ENCODE measurements around the gene MAP1LC3B. TPM values are rescaled to one million over a fixed set of nuclear protein-coding genes. Genes with fewer than 3 reads are reported as not detected.

MAP1LC3B gene
- total and polyA plus RNA-seq, 2 of the 8 experiments (the other 6 are each of a cell fraction or from before 2014, with no cell fraction given), result 29.5 to 48.5 TPM

DNA sequence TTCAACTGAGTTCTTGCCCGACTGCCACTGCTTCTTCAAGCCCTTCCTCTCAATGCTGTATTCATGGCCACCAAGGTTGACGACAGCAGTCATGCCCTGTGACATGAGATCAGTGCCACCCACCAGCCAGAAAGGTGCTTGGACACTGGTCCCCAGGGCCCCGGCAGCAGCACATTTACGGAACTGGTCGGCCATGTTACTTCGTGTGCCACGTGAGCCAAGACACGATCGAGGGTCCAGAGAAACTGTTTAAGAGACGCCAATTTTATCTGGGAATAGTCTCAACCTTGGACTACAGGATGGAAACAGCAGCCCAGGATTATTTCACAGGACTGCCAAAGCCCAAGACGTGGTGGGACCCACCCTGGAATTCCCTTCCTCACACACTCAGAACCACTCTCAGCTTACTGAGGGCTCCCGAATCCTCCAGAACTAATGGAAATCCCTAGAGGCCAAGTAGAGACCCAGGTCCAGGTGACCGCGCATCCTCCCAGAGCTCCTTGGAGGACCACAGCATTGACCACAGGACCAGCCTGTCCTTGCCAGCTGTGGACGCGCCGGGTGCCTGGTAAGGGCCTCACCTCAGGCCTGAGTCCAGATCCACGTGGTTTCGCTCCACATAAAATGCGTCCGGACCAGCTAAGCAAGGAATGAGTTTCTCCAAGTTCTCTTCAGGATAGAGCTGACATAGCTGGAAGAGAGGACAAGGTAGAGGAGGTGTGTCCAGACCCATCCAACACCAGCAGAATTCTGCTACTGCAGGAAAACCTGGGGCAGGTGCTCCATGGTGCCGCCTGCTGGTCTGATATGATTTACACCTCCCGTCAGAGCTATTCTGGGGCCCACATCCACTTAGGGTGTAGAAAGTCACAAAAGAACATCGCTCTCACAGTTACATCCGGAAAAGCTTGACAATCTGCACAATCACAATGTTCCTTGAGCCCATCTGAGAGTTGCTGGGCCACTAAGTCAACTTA, 28.2 kb downstream of the MAP1LC3B start (continued):
- TF ChIP-seq, protein P1, sequence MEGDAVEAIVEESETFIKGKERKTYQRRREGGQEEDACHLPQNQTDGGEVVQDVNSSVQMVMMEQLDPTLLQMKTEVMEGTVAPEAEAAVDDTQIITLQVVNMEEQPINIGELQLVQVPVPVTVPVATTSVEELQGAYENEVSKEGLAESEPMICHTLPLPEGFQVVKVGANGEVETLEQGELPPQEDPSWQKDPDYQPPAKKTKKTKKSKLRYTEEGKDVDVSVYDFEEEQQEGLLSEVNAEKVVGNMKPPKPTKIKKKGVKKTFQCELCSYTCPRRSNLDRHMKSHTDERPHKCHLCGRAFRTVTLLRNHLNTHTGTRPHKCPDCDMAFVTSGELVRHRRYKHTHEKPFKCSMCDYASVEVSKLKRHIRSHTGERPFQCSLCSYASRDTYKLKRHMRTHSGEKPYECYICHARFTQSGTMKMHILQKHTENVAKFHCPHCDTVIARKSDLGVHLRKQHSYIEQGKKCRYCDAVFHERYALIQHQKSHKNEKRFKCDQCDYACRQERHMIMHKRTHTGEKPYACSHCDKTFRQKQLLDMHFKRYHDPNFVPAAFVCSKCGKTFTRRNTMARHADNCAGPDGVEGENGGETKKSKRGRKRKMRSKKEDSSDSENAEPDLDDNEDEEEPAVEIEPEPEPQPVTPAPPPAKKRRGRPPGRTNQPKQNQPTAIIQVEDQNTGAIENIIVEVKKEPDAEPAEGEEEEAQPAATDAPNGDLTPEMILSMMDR (IDR thresholded peaks at IDR 0.05; ENCODE audit: control extremely low read depth in 1 of 3, insufficient read depth in 1 of 3, low read depth in 1 of 3, low read length in 3 of 3), result peak; percentile 43 to 63 (median 63)
